Epithelial cell of proximal tubule (primary cell): Measurements from ENCODE around the gene NDUFAF3. TPM values are rescaled to one million over a fixed set of nuclear protein-coding genes. Genes with fewer than 3 reads are reported as not detected.
A peak's percentile ranks its signal among the peaks of the same experiment; 100 is the strongest.

ENCODE experiments used
- DNase-seq: peaks from one replicate; pipeline ENCODE4 v3.0.0-alpha.2; 2011; ENCODE audit warnings: low read depth
- H3K4me3 ChIP-seq: 2 replicates; pipeline ENCODE4 v1.5.1; 2011; ENCODE audit warnings: low read depth, mild to moderate bottlenecking, low read length
- CTCF ChIP-seq: conservative IDR thresholded peaks from 2 replicates; pipeline ENCODE4 v1.5.1; 2012; ENCODE audit warnings: low read depth, mild to moderate bottlenecking, low read length
- total RNA-seq: library from RNA; depleted of rRNA; stranded (reverse); fragments of >200 nt; gene quantifications from 2 replicates; pipeline ENCODE4 v1.2.3, GENCODE V29; 2015

The NDUFAF3 gene
- total RNA-seq, 1 donor from 2014 or later, result 160 TPM

DNA sequence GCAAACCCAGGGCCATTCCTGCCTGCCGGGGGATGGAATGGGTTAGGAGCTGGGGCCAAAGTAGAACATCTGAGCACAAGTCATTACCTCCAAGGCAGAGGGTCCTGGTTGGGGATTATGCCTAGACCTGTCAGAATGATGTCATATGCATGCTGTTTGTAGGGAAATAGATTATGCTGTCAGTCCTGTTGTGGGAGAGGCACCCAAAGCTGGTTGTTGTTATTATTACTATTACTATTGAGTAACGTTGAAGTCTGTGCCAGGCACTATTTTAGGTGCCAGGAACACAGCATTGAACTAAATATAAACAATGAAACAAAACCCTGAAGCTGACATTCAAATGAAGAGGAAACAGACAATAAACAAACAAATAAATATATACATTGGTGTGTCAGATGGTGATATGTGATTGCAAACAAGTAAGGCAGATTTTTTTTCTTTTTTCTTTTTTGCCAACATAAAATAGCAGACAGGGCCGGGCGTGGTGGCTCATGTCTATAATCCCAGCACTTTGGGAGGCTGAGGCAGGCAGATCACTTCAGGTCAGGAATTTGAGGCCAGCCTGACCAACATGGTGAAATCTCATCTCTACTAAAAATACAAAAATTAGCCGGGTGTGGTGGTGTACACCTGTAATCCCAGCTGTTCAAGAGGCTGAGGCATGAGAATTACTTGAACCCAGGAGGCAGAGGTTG is 29.9 kb upstream of the NDUFAF3 start:
- H3K4me3 ChIP-seq, result peak overlapping the region; percentile 90
- TF ChIP-seq CTCF, result no peak
- no peak for DNase-seq

DNA sequence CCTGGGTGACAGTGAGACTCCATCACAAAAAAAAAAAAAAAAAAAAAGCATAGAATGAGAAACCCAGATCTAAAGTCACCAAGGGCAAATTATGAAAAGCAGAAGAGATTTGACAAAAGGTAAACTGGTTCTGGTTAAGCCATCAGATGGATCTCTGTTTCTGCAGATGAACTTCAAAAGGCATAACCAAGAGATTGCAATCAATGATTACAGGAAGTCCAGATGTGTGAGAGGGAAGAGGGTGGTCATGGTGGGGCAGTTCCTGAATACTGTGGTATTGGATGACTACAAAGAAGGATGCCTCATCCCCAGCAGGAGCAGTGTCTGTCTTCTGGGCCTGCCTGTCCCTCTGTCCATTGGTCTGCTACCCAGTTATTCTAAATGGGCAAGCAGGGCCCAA is 28.1 kb upstream of the NDUFAF3 start:
- no peak for DNase-seq
- no peak overlapping the region for H3K4me3 ChIP-seq
- TF ChIP-seq CTCF, result no peak

- H3K4me3 ChIP-seq, result no peak overlapping the region
- no peak for DNase-seq
- no peak for TF ChIP-seq CTCF
Measured at GRCh38 chr3:48996640-48997039, 25.3 kb upstream of the NDUFAF3 start.

- TF ChIP-seq CTCF, result no peak
- no peak overlapping the region for H3K4me3 ChIP-seq
- no peak for DNase-seq
Measured at GRCh38 chr3:48997102-48997635, 24.8 kb upstream of the NDUFAF3 start.

- no peak for DNase-seq
- H3K4me3 ChIP-seq, result no peak overlapping the region
- no peak for TF ChIP-seq CTCF
Measured at GRCh38 chr3:48997714-48998637, 23.9 kb upstream of the NDUFAF3 start.

GRCh38 chr3:48999085-48999858 is 22.6 kb upstream of the NDUFAF3 start:
- no peak for TF ChIP-seq CTCF
- no peak overlapping the region for H3K4me3 ChIP-seq
- no peak for DNase-seq
